Mesodermal cell (in vitro differentiated cells): Measurements from ENCODE around the gene KIF26A.

Source experiments
- H3K27ac ChIP-seq: 2 replicates; pipeline ENCODE4 v1.7.0; 2013; ENCODE audit warnings: mild to moderate bottlenecking, low read depth, low read length, moderate library complexity; ENCODE audit not compliant: severe bottlenecking
- H3K36me3 ChIP-seq: 2 replicates; pipeline ENCODE4 v1.7.1; 2013; ENCODE audit warnings: mild to moderate bottlenecking, low read length, moderate library complexity; ENCODE audit not compliant: control insufficient read depth, insufficient read depth
- H3K4me1 ChIP-seq: one replicate; pipeline ENCODE4 v1.7.1; 2013; ENCODE audit warnings: mild to moderate bottlenecking, low read length; ENCODE audit not compliant: insufficient read depth, control insufficient read depth, poor library complexity, severe bottlenecking
- H3K4me3 ChIP-seq: 2 replicates; pipeline ENCODE4 v1.7.0; 2013; ENCODE audit warnings: low read length, control low read depth, mild to moderate bottlenecking; ENCODE audit not compliant: insufficient read depth, poor library complexity, severe bottlenecking; ENCODE audit errors: extremely low read depth
- H3K9me3 ChIP-seq: 2 replicates; pipeline ENCODE4 v1.7.1; 2013; ENCODE audit warnings: mild to moderate bottlenecking, low read length, moderate library complexity; ENCODE audit not compliant: control insufficient read depth
- WGBS, 2 experiments: methylation state at CpG; one replicate each; pipeline ENCODE4 v1.1.5; 2013; ENCODE audit warnings: missing lambda C conversion rate in 2 of 2; ENCODE audit not compliant: insufficient coverage in 2 of 2; 5-methylcytosine and 5-hydroxymethylcytosine counted together

Gene KIF26A

DNA sequence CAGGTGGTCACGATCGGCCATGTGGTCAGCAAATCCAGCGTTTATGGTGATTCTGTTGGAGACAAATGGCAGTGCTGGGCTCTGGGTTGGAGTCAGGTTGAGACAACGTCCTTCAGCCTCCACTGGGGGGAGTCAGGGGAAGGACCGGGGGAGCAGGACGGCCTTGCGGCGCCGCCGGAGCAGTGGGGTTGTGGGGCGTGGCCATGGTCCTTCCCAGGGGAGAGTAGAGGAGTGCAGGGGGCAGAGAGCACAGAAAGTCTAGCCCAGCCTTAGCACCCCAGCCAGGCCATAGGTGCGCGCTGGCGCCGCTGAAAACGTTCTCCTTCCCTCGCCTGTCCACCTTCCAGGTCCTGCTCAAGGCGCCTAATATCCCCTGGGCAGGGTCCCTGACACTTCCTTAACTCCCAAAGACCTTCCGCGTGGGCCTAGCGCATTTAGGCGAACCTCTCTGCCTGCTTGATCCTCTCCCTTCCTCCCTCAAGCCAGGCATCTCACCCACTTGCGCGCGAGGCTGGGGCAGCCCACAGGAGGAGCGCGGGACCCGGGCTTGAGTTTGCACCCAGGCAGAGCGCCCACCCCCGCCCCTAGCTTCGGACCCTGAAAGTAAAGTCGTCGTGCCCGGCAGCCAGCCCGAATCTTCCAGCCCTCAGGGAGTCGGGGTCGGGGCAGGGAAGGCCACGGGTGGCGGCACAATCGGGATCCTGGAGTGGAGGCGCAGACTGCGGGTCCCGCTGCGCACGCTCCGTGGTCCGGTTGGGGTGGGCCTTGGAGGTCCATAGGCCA, 3.1 kb upstream of the KIF26A start:
- peak overlapping the region; percentile 5 for H3K4me3 ChIP-seq
- no peaks in the 10 kb centered on the region for H3K36me3 ChIP-seq
- peaks cover 13% of the 10 kb centered on the region for H3K4me1 ChIP-seq
- WGBS, 2 experiments: 6% methylated on average over 29 to 35 of the region's 47 CpGs
- no peak overlapping the region for H3K27ac ChIP-seq
- H3K9me3 ChIP-seq: no peaks in the 10 kb centered on the region

DNA sequence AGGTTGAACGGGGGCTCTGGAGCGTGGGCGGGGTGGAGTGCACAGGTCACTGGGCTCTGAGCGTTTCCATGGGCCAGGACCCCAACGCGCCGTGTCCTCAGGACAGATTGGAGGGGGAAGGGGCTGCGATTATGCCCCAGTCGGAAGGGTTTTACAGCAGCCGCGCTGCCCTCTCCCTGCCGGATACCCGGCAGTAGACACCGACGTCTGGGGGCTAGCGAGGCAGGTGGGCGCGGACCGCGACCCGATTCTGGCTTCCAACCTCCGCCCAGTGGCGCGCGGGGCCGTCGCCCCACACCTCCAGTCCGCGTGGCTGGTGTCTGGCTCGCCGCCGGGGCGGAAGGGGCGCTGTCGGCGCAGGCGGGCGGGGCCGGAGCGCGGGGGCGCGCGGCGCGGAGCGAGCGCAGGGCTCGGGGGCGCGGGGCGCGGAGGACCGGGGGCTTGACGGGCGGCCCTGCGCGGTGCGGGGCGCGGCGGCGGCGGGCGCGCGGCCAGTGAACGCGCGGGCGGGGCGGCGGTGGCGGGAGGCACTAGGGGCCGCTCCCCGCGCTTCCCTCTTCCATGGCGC, 2.4 kb upstream of the KIF26A start:
- 1% methylated on average over 45 to 74 of the region's 78 CpGs for WGBS, 2 experiments
- no peaks in the 10 kb centered on the region for H3K9me3 ChIP-seq
- no peak overlapping the region for H3K27ac ChIP-seq
- H3K36me3 ChIP-seq: no peaks in the 10 kb centered on the region
- peaks cover 14% of the 10 kb centered on the region for H3K4me1 ChIP-seq
- H3K4me3 ChIP-seq: peak overlapping the region; percentile 32

DNA sequence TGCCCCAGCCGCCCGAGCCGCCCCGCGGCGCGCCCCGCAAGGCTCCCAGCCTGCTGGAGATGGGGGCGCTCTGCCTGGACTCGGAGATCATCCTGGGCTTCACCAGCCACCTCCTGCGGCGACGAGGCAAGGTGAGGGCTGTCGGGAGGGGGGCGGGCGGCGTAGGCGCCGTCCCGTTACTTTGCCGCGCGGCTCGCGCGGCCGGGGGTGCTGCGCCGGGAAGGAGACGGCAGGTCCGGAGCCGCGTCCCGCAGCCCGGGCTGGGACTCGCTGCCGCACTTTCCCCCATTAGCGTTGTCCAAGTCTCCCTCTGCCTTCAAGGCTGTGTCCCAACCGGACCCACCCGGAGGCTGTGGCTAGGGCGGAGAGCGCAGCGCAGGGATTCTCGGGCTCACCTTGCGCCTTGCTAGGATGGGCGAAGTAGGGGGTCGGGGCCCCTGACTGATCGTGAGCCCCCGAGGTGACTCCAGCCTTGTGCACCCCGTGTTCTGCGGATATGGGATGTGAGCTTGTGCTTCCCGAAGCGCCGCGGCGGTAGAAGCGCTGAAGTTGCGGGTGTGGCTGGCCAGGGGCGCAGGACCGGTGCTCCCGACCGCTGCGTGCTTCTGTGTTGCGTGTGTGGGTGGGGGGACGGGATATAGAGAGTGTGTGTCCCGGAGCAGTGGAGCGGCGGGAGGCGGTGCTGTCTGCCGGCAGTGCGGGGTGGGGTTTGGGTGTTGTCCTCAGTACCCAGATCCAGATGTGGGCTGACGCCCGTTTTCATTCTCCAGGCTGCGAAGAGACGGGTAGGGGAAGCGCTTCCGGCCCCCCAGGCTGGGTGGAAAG, 1.7 kb upstream of the KIF26A start:
- no peak overlapping the region for H3K27ac ChIP-seq
- H3K4me1 ChIP-seq: peaks cover 14% of the 10 kb centered on the region
- no peaks in the 10 kb centered on the region for H3K9me3 ChIP-seq
- 2 to 4% methylated on average over 65 to 71 of the region's 77 CpGs for WGBS, 2 experiments
- peak overlapping the region; percentile 32 for H3K4me3 ChIP-seq
- no peaks in the 10 kb centered on the region for H3K36me3 ChIP-seq

DNA sequence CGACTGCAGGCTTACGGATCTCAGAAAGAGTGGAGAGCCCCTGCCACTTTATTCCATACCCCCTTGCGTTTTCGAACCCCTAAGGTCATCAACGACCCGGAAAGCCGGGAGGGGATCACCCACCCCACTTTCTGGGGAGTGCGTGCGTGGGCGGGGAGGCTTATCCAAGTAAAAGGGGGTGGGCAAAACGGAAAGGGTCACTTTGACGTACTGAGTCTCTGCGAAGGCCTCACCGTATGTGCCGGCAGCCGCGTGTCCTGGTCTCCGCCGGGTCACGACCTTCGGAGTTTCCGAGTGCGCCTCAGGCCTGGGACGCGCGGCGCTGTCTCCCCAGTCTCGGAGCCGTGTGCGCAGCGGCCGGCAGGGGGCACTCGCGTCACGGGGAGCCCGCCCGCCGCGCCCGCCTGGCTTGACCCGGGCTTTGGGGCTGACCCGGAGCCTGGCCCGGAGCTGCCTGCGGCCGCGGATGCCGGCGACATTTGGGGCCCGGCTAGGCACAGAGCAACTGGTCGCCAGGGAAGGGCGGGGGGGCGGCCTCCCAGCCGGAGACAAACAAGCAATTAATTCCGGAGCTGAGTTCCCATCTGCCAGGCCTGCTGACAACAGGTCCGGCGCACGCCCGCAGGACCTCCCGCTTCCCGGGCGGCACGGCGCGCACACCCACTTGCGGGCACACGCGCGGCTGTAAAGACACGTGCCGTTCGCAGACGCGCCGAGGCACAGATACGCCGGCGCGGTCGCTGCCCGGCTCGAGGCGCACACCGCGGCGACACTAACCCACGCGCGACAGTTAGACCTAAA, 890 bp upstream of the KIF26A start:
- Histone ChIP-seq H3K4me1 (peaks cover 14% of the 10 kb centered on the region), H3K4me3 (peak overlapping the region; percentile 67), H3K27ac (no peak overlapping the region), H3K36me3 (peaks cover 4% of the 10 kb centered on the region), H3K9me3 (no peaks in the 10 kb centered on the region)
- 0 to 1% methylated on average over 63 of the region's 88 CpGs for WGBS, 2 experiments

DNA sequence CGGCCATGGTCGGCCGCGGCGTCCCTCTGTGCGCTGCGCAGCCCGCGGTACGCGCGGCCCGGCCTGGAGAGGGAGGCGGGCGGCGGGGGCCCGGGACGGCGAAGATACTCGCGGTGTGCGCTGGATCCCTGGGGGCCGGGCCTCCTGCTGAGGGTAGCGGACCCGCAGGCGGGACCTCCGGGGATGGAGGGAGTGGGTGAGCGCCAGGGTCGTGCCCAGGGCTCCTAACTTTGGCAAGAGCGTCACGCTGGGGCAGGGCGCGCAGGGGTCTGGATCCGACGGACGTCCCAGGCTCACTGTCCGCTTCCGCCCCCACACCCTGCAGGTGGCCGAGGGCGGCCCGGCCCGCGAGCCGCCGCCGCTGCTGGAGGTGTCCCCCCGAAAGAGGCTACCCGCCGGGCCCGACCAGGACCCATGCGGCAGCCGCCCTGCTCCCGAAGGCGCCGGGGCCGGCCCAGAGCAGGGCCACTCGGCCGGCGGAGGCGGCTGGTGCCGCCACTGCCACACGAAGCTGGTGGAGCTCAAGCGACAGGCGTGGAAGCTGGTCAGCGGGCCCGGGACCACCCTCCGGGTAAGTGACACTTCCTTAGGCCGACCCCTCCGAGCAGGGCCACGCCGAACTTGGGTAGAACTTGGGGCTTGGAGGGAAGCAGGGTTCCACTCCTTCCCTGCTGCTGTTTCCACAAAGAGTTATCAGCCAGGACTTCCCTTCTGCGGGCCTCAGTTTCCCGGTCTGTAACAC, 502 bp downstream of the KIF26A start:
- WGBS, 2 experiments: 0 to 2% methylated on average over 47 to 61 of the region's 73 CpGs
- Histone ChIP-seq H3K9me3 (no peaks in the 10 kb centered on the region), H3K36me3 (peaks cover 4% of the 10 kb centered on the region), H3K4me1 (peaks cover 14% of the 10 kb centered on the region), H3K27ac (no peak overlapping the region), H3K4me3 (peak overlapping the region; percentile 67)

DNA sequence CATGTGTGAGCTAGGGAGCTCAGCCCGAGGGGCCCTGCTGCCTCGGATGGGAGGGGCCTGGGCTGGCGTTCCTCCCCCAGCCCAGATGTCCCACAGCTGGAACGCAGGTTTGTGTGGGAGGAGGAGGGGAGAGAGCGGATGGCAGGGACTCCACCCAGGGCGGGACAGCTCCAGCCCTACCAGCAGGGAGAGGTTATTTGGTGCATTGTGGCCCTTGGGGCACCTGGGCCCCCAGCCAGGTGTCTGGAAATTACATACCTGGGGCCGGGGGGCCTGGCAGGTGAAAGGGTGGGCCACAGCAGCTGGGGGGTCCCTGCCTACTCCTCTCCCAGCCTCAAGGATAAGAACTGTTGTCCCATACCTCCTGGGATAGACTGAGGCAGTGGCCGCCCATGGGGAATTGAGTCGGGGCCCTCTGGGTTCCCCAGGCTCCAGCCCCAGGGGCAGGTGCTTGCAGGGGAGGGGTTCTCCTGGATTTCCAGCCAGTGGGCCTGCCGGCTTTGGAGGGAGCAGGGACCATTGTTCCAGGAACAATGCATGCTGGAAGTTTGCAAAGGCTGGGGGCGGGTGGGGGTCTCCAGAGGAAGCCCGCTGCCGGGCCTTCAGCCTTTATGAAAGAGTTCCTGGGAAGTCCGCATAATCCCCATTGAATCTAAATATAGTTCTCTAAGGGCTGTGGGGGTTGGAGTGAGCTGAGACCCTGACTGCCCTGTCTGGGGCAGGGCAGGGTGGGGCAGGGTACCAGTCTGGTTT, 1.2 kb downstream of the KIF26A start:
- Histone ChIP-seq H3K27ac (no peak overlapping the region), H3K4me3 (peak overlapping the region; percentile 67), H3K4me1 (peaks cover 14% of the 10 kb centered on the region), H3K36me3 (peaks cover 4% of the 10 kb centered on the region), H3K9me3 (no peaks in the 10 kb centered on the region)
- 14 to 15% methylated on average over 10 to 13 of the region's 14 CpGs for WGBS, 2 experiments

DNA sequence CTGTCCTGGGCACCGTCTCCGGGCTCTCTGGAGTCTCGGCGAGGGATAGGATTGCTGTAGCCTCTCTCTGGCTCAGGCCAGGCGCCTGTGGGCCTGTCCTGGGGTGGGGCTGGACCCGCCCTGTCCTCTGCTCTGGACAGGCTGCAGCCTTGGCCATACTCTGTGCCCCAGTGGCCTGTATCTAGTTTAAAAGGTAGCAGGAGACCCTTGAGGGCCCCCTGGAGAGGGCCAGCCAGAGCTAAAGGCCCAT, 1.8 kb downstream of the KIF26A start:
- H3K9me3 ChIP-seq: no peaks in the 10 kb centered on the region
- no peak overlapping the region for H3K27ac ChIP-seq
- H3K4me3 ChIP-seq: peak overlapping the region; percentile 67
- WGBS, 2 experiments: 30 to 58% methylated on average over 2 to 6 of the region's 6 CpGs
- peaks cover 14% of the 10 kb centered on the region for H3K4me1 ChIP-seq
- peaks cover 6% of the 10 kb centered on the region for H3K36me3 ChIP-seq

DNA sequence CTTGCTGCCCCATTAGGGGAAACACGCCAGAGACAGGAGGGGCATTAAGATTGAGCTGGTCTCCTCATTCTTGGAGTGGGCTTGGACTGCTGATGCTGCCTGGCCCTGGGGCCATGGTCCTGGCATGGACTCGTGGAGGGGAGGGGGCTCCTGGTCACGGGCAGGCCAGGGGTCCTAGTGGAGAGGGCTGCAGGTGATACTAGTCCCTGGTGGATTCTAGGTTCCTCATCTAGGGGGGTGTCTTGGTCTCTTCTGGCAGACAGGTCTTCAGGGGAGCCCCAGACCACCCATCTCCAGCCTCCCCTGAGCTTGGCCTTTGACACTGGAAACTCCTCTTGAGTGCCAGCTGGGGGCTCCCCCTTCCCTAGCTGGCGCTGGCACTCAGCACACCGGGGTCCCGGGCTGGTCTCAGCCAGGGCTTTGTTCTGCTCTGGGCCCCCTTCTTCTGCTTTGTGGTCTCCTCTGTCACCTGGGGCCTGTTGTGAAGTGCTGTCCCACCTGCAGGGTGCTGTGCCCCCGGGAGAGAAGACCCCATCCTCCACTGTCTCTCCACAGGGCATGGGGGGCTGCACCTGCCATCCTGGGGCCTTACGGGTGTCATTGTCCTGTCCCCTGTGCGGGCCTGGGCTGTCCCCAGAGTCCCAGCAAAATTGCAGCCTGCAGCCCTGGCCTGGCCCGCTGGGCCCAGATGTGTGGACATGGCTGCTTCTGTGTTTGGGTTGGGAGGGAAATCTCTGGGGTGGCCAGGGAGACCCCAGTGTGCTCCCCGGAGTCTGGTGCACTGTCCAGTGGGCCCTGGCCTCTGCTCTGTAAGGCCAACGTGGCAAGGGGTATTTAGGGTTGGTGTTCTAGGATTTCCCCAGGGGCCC, 2.3 kb downstream of the KIF26A start:
- Histone ChIP-seq H3K27ac (no peak overlapping the region), H3K9me3 (no peaks in the 10 kb centered on the region), H3K4me1 (peaks cover 14% of the 10 kb centered on the region), H3K4me3 (peak overlapping the region; percentile 67), H3K36me3 (peaks cover 8% of the 10 kb centered on the region)
- WGBS, 2 experiments: 92 to 95% methylated on average over 8 to 10 of the region's 12 CpGs

DNA sequence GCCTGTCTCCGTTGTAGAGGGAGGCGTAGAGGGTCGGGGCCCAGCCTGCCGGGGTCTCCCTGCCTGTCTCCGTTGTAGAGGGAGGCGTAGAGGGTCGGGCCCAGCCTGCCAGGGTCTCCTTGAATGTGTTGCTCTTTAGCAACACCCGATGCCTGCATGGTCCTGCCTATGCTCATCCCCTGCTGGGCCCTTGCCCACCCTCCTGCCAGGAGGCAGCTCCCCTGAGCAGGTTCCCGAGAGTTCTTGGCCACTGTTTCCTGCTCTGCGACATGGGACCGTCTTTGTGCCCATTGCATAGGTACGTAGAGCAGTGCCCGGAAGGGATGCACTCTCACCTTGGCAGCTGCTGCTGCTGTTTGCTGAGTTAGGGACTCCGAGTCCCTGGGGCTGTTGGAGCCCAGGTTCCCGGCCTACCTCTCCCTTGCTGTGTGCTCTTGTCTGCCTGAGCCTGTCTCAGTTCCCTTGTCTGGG, 3.3 kb downstream of the KIF26A start:
- H3K4me3 ChIP-seq: no peak overlapping the region
- WGBS, 2 experiments: 94 to 97% methylated on average over 11 to 14 of the region's 15 CpGs
- peaks cover 14% of the 10 kb centered on the region for H3K4me1 ChIP-seq
- no peaks in the 10 kb centered on the region for H3K9me3 ChIP-seq
- peaks cover 8% of the 10 kb centered on the region for H3K36me3 ChIP-seq
- no peak overlapping the region for H3K27ac ChIP-seq
